Lower lobe of right lung (tissue), 2 donors: ENCODE measurements around the gene ATP6V1F. TPM values are rescaled to one million over a fixed set of nuclear protein-coding genes. Genes with fewer than 3 reads are reported as not detected.

Experiments
- ATAC-seq, 2 donors: fragments of 200-7000 bp; cut with Tn5 transposase; one replicate each; pipeline ENCODE4 v1.9.1; 2020 to 2022; ENCODE audit warnings: mild to moderate bottlenecking in 2 of 2, moderate library complexity in 2 of 2
- DNase-seq: peaks from one replicate; pipeline ENCODE4 v3.0.0-alpha.2; 2020
- H3K27ac ChIP-seq: fragments of 200-600 bp; one replicate; pipeline ENCODE4 v1.8.0; 2022
- H3K27me3 ChIP-seq: fragments of 200-600 bp; one replicate; pipeline ENCODE4 v1.8.0; 2022; ENCODE audit warnings: low read depth
- H3K36me3 ChIP-seq: fragments of 200-600 bp; one replicate; pipeline ENCODE4 v1.8.0; 2022; ENCODE audit warnings: mild to moderate bottlenecking
- H3K4me1 ChIP-seq: fragments of 200-600 bp; one replicate; pipeline ENCODE4 v1.8.0; 2022
- H3K4me3 ChIP-seq: fragments of 200-600 bp; one replicate; pipeline ENCODE4 v1.8.0; 2022; ENCODE audit warnings: mild to moderate bottlenecking
- H3K9me3 ChIP-seq: fragments of 200-600 bp; one replicate; pipeline ENCODE4 v1.8.0; 2022
- CTCF ChIP-seq: fragments of 200-600 bp; IDR thresholded peaks from one replicate; pipeline ENCODE4 v1.8.0; 2022; ENCODE audit warnings: antibody characterized with exemption, mild to moderate bottlenecking
- intact Hi-C: fragments of 100-400 bp; cut with DNase I; formaldehyde crosslinking; loops from one replicate; pipeline ENCODE4 v1.11.0; 2022
- total RNA-seq: library from RNA; stranded (reverse); fragmentation: NEBNext Ultra II Directional; extraction: Animal tissue kit (Norgen Biotek cat#: 25700); gene quantifications from one replicate; pipeline ENCODE4 v1.2.1, GENCODE V29; 2021
- donor health status: DM: no; HTN: yes; CAD: no; lungs with severe emphysema.

The ATP6V1F gene
- total RNA-seq, 1 donor from 2014 or later, result 208 TPM

DNA sequence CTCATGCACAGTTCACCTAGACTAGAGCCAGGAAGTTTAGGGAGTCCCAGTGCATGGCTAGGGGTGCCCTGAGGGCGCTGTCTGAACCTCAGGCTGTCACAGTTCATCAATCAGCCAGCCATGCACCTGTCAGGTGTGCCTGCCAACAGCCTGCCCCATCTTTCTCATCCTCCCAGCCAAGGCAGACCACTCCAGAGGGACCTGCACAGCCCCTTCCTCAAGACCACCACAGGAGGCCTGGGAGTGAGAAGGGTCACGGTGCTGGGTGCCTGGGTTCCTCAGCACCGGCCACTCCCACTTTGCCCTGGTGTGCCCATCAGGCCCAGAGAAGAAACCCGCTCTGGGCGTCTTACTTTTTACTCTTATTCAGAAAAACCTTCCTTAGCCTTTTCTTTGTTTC, 8.4 kb downstream of the ATP6V1F start:
- ATAC-seq (no peak), DNase-seq (no peak)
- intact Hi-C loops, result no loop called here
- TF ChIP-seq CTCF, result no peak
- Histone ChIP-seq H3K9me3 (no peaks in the 10 kb centered on the region), H3K27ac (no peak overlapping the region), H3K4me1 (peaks cover 23% of the 10 kb centered on the region), H3K4me3 (no peak overlapping the region), H3K27me3 (peaks cover 11% of the 10 kb centered on the region), H3K36me3 (peaks cover 3% of the 10 kb centered on the region)

DNA sequence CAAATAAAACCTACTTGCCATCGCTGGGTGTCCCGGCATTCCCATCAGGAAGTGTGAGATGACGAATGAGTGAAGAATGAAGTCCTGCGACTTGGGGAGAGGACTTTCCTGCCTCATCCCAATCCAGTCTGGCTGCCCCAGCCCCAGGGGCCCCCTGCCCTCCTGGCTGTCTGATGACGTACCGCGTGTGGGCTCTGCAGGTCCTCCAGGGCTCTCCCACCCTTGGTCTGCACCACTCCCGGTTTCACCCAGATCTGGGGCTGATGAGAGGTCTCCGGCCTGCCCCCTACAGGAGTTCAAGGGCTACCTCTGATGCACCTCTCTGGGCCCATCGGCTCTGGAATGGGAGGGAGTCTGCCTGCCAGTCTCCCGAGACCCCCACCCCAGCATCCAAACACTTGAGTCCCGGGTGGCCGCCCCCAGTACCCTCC, 9.8 kb downstream of the ATP6V1F start:
- intact Hi-C loops, result no loop called here
- ATAC-seq (no peak), DNase-seq (no peak)
- no peak for TF ChIP-seq CTCF
- Histone ChIP-seq H3K4me3 (no peak overlapping the region), H3K27me3 (peaks cover 11% of the 10 kb centered on the region), H3K36me3 (no peaks in the 10 kb centered on the region), H3K27ac (no peak overlapping the region), H3K9me3 (no peaks in the 10 kb centered on the region), H3K4me1 (peaks cover 23% of the 10 kb centered on the region)

GRCh38 chr7:128873234-128873633, 10.6 kb downstream of the ATP6V1F start:
- ATAC-seq, result no peak
- Histone ChIP-seq H3K4me1 (peaks cover 21% of the 10 kb centered on the region), H3K36me3 (no peaks in the 10 kb centered on the region), H3K9me3 (no peaks in the 10 kb centered on the region), H3K4me3 (no peak overlapping the region), H3K27me3 (peaks cover 11% of the 10 kb centered on the region), H3K27ac (no peak overlapping the region)
- intact Hi-C loops, result no loop called here
- DNase-seq, result no peak
- TF ChIP-seq CTCF, result no peak

DNA sequence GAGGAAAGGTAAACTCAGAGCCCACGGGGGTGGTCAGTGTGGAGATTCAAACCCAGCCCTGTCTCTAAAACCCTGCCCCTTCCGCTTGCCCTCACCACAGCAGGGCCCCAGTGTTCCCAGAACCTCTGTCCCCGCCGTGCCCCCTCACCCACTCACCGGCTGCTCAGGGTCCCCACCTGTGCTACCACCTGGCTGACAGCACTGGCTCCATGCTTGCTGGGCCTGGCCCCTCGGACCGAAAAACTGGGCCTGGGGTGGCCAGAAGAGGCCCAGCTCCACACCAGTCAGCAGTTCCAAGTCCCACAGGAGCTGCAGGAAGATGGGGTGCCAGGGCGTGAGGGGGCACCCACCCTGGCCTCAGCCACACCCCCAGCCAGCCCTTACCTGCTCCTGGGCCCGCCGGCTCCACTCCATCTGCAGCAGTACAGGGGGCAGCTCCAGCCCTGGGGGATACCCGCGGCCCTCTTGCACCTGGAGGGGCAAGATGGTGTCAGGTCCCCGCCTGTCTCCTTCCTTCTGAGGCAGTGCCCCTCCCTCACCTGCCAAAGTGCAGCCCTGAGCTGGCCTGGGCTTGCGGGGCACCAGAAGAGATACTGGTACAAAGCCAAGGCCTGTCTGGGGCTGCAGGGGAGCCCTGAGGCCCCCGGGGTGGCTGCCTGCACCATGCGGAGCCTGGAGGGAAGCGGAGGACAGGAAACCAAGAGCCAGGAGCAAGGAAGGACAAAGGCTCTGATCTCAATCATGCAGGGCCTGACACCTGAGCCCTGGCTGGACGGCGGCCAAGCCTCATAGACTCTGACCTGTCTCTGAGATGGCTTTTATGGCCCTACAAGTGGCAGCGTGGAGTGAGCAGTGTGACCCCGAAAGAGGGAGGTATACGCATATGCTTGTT, 11.7 kb downstream of the ATP6V1F start:
- peak; percentile 44 for DNase-seq
- Histone ChIP-seq H3K36me3 (no peaks in the 10 kb centered on the region), H3K27ac (no peak overlapping the region), H3K4me3 (no peak overlapping the region), H3K9me3 (no peaks in the 10 kb centered on the region), H3K4me1 (peaks cover 9% of the 10 kb centered on the region), H3K27me3 (peaks cover 11% of the 10 kb centered on the region)
- TF ChIP-seq CTCF, result no peak
- intact Hi-C loops, result no loop called here
- no peak for ATAC-seq

DNA sequence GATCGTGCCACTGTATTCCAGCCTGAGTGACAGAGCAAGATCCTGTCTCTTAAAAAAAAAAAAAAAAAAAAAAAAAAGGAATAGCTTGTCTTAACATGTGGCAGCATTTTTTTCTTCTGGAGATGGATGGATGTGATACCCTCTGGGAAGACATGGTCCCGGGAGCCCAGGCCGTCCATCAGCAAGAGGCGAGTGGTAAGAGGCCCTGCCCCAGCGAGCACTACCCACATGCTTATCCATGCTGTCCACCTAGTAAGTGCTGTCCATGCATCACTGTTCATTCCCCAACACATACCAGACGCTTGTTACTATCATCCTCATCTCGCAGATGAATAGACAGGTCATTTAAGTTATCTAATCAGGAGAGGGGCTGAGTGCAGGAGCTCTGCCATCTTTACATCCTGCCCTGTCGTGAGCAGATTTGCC, 12.9 kb downstream of the ATP6V1F start:
- intact Hi-C loops, result no loop called here
- Histone ChIP-seq H3K36me3 (no peaks in the 10 kb centered on the region), H3K27me3 (peaks cover 2% of the 10 kb centered on the region), H3K4me1 (no peaks in the 10 kb centered on the region), H3K9me3 (no peaks in the 10 kb centered on the region), H3K27ac (no peak overlapping the region), H3K4me3 (no peak overlapping the region)
- TF ChIP-seq CTCF, result no peak
- DNase-seq, result peak; percentile 36
- ATAC-seq, result no peak
